ENCODE data around the gene CDRT4.

Gene CDRT4

GRCh38 chr17:15492791-15493692 lies 25.6 kb upstream of the CDRT4 start:
- no peak for DNase-seq

- DNase-seq = no peak
Measured at GRCh38 chr17:15492186-15492585, 24.8 kb upstream of the CDRT4 start.

GRCh38 chr17:15490634-15491261 lies 23.3 kb upstream of the CDRT4 start:
- no peak for DNase-seq

- no peak for DNase-seq
Measured at GRCh38 chr17:15488557-15488956, 21.1 kb upstream of the CDRT4 start.

- no peak for DNase-seq
Measured at GRCh38 chr17:15485045-15485444, 17.6 kb upstream of the CDRT4 start.

GRCh38 chr17:15483431-15483830 lies 16.0 kb upstream of the CDRT4 start:
- DNase-seq = no peak

GRCh38 chr17:15482476-15482875 lies 15.1 kb upstream of the CDRT4 start:
- no peak for DNase-seq

GRCh38 chr17:15481481-15481880 lies 14.1 kb upstream of the CDRT4 start:
- DNase-seq = no peak

GRCh38 chr17:15480204-15480603 lies 12.8 kb upstream of the CDRT4 start:
- DNase-seq = peak; percentile 34

- no peak for DNase-seq
Measured at GRCh38 chr17:15479703-15480102, 12.3 kb upstream of the CDRT4 start.

- no peak for DNase-seq
Measured at GRCh38 chr17:15478845-15479244, 11.4 kb upstream of the CDRT4 start.

GRCh38 chr17:15475631-15476354 lies 8.4 kb upstream of the CDRT4 start:
- no peak for DNase-seq

GRCh38 chr17:15472891-15473290 lies 5.5 kb upstream of the CDRT4 start:
- DNase-seq = no peak

GRCh38 chr17:15470536-15470935 lies 3.1 kb upstream of the CDRT4 start:
- DNase-seq = no peak

GRCh38 chr17:15469260-15469659 lies 1.8 kb upstream of the CDRT4 start:
- no peak for DNase-seq

GRCh38 chr17:15468126-15468525 lies 705 bp upstream of the CDRT4 start:
- no peak for DNase-seq

- no peak for DNase-seq
Measured at GRCh38 chr17:15466131-15466530, 1.3 kb downstream of the CDRT4 start.

GRCh38 chr17:15465045-15465701 lies 2.2 kb downstream of the CDRT4 start:
- no peak for DNase-seq

GRCh38 chr17:15464231-15464985 lies 3.0 kb downstream of the CDRT4 start:
- no peak for DNase-seq

- no peak for DNase-seq
Measured at GRCh38 chr17:15462976-15463772, 4.2 kb downstream of the CDRT4 start.

GRCh38 chr17:15457723-15458094 lies 9.7 kb downstream of the CDRT4 start:
- DNase-seq = no peak

All from DMS79 (cell line).